NCI-H146 treated with DMSO at 0.1 percent for 48 hours (cell line): ENCODE measurements around the gene DTD2.
"Not testable (repeated sequence)": the region's sequence is repeated elsewhere in the genome, so short reads cannot be mapped to it uniquely, and the experiment has no call there.

ENCODE experiments used
- DNase-seq: peaks from one replicate; lab custom pipeline; 2025; ENCODE audit not compliant: unreplicated experiment; lab: John Stamatoyannopoulos, UW

Gene DTD2

DNA sequence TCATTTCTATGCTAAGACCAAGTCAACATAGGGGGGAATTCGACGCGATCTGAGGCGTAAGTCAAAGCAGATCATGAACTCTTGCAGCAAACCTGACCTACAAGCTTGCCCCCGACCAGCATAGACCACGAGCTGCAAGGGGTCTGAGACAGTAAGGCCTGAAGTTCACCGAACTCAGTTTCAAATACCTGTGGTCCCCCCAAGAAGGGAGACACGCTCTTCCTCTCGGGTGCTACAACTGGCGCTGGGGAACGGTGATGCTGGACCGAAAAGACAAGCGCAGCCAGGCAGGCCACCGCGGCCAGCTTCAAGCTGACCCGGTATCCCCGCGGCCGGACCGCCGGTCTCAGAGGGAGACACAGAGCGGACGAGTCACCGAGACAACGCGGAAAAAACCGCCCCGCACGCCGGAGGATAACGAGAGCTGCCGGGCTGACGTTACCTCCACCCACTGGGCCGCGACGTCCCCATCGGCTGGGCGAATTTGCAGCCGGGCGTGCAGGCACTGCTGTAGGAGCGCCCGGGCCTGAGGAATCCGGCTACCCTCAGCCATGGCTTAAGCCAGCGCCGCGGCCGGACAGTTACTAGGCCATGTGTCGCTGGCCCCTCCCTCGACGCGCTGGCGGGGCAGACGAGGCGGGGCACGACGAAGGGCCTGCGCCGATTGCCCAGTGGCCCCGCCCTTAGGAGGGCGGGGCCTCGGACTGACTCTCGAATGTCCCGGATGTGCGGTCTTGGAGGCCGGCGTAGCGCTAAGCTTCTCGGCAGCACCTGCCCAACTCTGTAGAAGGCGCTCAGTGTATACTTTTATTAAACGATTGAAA lies at the start of gene DTD2:
Gene DTD2 (minus strand): TSS at position 666 of the 824 bp plus-strand sequence. CDS start 113 bp downstream, at position 553.
- peak; percentile 71 for DNase-seq

DNA sequence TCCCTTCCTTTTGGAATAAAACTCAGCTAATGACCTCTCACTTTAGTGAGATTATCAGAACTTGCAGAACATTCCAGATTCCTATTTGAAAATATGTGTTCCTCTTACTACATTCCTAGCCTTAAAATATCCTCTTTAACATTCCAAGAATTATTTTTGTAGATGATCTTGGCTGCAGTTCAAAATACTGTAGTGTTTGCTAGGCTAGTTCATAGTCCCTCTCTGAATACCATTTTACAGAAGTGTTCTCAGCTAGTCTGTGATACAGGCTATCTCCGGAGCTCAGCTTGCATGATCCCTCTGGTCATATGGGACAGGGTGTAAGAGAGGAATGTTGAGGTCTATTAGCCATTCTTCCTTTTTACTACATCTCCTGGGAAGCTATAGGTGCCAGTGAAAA lies 48.1 kb upstream of the DTD2 start:
- DNase-seq = no peak

DNA sequence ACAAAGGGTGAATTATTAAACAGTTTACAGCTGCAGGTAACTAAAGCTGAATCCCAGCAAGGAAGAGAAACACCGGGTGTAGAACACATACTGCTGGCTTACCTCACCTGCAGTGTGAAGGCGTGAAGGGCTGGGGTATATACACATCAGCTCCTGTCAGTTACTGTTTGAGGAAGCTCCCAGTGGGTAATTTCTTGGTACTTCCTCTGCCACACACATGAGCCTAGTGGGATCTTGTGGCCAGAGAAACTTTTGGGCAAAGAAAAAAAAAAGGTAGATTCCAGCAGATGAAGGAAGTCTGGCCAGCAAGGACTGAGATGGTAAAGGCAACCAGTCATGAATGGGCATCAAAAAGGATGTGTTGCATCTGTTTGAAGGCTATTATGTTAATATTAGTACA lies 44.6 kb upstream of the DTD2 start:
- no peak for DNase-seq

DNA sequence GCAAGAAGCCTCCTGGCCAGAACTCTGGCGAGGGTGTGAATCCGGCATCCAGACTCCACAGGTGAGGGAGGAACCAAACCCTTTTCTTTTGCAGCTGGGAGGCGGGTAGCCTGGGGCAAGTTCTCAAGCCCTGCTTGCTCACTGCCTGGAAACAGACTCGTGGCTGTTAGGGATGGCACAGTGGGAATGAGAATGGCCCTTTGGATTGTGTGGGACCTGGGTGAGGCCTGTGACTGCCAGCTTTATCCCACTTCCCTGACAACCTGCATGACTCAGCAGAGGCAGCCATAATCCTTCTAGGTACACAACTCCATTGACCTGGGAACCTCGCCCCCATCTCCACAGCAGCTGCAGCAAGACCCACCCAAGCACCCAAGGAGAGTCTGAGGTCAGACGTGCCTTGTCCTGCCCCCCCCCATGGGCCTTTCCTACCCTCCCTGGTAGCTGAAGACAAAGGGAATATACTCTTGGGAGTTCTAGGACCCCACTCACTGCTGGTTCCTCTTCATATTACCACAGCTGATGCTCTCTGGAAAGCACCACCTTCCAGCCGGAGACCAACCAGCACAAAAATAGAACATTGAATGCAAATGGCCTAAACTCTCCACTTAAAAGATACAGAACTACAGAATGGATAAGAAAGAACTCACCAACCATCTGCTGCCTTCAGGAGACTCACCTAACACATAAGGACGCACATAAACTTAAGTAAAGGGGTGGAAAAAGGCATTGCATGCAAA lies 35.6 kb upstream of the DTD2 start:
- DNase-seq = no peak

DNA sequence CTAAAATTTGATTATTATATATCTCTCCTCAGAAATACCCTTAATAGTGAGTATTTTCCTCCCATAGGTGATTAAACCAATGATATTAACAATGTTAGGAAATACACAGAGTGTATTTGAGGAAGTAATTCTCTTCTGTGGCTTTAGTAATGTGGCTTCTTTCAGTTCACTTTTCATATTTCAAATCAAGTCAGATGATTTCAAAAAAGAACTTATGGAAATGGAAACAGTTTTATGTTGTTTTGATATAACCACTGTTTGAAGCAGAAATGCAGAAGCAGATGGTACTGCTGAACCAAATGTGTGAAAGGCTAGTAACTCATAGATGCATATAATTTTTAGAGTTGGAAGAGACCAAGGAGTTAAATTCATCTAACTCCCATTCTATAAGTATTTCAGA lies 32.4 kb upstream of the DTD2 start:
- no peak for DNase-seq

DNA sequence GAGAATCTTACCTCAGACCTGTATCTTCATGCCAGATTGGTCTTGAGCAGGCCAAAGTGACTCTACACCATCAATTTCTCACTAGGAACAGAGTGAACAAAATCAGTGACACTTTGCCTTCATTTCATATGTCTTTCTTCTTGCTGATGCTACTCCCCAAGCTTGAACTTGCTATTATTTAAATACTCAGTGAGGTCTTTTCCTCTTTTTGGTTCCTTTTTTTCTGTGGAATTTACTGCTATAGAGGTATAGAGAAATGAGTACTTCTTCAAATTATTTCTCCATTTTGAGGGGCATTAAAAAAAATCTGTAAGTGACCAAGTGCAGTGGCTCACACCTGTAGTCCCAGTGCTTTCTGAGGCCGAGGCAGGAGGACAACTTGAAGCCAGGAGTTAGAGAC lies 30.6 kb upstream of the DTD2 start, which contains the start of gene GPR33:
Gene GPR33 (minus strand): TSS at position 154 of the 400 bp plus-strand sequence. CDS start 4,074 bp downstream, outside the sequence.
- no peak for DNase-seq

DNA sequence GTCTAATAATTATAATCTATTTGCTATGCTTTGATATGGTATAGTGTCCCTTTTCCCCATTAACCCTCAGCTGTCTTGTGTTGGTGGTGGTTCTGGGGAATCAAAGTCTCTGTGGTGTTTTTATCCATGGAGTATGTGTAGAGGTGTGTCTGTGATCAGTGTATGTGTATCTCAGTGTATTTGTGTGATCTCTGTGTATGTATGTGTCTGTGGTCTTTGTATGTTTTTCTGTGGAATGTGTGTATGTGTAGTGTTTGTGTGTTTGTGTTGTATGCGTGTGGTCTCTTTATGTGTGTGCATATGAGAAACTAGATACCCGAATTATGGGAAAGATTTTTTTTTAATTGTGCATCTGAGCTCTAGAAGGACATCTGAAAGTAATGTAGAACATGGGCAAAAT lies 29.5 kb upstream of the DTD2 start:
- DNase-seq = no peak

DNA sequence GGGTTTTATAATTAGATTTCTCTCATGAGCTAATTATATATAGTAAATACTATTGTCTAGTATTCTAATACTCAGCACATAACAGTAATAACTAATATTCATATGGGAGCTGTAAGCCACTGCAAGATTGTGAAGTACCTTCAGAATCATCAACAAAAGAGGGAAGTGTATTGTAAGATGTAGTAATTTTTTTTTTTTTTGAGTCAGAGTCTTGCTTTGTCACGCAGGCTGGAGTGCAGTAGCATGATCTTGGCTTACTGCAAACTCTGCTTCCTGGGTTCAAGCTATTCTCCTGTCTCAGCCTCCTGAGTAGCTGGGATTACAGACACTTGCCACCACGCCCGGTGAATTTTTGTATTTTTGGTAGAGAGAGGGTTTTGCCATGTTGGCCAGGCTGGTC lies 27.4 kb upstream of the DTD2 start:
- DNase-seq = no peak

DNA sequence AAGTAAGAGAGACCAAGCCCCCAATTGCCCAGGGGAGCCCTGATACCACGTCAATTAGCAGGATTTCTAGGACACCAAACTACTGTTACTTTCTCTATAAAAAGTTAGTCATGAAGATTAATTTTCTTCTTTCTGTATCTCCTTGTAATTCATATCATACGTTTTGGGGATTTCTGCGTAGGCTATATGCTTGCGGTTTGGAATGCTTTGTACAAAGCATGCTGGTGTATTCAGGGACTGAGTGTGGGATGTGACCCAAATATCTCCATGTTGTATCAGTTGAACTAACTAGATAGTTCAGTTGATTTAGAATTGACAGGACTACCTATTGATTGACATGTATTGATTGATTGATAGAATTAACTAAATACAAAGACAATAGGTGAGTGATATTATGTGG lies 22.9 kb upstream of the DTD2 start:
- DNase-seq = no peak

DNA sequence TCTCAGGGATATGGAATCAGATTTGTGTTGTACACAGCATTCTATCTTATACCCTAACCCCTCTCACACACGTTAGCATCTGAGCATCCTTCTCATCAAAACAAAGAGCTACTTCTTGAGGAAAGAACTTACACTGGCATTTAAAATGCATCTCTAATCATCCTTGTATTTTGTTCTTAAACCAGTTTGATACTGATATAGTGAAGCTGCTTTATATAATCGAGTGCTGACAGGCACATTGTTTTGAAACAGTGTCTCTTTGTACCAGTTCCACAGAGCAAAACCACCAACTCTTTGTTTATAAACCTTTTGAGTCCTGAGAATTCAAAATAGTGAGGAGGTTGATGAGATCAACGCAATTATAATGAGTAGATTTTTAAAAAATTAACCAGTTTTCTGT lies 21.7 kb upstream of the DTD2 start:
- no peak for DNase-seq

DNA sequence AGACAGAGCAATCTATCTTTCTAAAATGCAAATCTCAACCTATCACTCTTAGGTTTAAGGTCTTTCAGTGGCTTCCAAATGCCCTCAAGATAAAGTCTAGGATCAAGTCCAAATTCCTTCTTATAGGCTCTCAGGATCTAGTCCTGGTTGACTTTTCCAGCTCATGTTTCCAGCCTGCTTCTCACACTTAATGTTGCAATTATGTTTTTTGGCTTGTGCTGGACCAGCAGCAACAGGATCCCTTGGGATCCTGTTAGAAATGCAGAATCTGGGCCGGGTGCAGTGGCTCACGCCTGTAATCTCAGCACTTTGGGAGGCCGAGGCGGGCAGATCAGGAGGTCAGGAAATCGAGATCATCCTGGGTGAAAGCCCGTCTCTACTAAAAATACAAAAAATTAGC lies 19.9 kb upstream of the DTD2 start:
- DNase-seq = no peak

DNA sequence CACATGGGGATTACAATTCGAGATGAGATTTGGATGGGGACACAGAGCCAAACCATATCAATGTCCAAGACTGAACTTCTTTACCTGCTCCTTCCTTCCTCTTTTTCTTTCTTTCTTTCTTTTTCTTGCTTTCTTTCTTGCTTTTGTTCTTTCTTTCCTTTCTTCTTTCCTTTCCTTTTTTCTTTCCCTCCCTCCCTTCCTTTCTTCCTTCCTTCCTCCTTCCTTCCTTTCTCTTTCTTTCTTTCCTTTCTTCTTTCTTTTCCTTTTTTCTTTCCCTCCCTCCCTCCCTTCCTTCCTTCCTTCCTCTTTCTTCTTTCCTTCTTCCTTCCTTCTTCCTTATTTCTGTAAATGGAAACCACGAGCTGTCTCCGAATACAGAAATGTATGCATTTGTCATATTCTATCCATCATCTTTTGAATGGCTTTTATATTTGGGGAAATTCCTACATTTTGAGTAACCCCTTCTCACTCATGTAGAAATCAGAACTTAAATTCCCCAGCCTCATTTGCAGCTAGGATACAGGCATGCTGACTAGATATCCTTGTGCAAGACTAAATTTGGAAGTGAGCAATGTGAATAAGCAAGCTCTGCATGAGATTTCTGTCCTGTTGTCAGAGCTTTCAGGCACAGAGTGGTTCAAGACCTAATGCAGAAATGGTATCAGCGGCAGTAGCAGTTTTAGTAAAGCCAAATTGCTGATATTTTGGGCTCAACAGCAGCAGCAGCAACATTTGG lies 19.0 kb upstream of the DTD2 start:
- DNase-seq = no peak

DNA sequence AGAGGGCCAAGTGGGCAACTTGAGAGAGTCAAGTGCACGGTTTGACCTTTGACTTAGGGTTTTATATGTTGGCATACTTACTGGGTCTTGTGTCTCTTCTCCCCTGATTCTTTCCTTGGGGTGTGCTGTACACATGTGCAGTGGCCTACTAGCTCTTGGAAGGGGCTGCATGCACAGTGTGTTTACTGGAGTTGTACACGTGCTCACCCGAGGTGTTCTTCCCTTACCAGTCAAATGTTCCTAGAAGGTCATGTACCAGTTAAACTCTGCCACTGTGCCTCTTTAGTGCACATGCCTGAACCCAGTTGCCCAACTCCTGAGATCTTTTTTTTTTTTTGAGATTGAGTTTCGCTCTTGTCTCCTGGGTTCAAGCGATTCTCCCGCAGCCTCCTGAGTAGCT lies 9.2 kb upstream of the DTD2 start:
- no peak for DNase-seq

DNA sequence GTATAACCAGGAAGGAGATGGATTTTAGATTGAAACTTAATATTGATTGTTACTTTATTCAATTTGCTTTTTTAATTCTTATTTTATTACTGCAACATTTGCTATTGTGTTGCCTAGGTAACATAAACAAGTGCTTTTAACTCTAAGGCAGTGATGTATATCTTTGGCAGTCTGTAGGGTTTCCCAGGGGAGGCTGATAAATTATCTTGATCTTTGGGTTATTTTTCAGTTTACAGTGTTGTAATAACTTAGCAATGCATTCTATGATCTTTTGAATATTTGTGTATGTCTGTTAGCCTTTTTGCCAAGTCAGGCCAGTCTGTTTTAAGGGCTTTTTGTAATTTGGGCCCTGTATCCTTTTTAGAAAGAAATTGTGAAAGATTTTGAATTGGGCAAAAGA lies 7.8 kb upstream of the DTD2 start:
- no peak for DNase-seq

DNA sequence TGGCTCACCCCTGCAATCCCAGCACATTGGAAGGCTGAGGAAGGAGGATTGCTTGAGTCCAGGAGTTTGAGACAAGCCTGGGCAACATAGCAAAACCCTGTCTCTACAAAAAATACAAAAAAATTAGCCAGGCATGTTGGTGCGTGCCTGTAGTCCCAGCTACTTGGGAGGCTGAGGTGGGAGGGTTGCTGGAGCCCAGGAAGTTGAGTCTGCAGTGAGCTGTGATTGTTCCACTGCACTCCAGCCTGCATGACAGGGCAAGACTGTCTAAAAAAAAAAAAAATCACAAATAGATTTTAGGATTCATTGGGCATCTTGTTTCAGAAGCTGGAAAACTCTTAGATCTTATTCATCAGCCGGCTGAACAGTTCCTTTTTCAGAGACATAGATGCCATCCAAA lies 5.1 kb upstream of the DTD2 start:
- not testable (repeated sequence) for DNase-seq

DNA sequence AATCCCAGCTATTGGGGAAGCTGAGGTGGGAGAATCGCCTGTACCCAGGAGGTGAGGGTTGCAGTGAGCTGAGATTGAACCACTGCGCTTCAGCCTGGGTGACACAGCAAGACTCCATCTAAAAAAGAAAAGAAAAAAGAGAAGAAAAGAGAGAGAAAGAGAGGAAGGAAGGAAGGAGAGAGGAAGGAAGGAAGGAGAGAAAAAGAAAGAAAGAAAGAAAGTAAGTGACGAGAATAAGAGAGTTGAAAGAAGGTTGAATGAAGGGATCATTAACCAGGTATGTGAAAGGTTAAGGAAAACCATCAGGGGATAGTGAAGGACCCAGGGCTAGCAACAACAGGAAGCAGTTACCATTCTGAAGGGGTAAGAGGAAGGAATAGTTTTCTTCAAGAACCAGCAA lies 4.2 kb upstream of the DTD2 start:
- no peak for DNase-seq

DNA sequence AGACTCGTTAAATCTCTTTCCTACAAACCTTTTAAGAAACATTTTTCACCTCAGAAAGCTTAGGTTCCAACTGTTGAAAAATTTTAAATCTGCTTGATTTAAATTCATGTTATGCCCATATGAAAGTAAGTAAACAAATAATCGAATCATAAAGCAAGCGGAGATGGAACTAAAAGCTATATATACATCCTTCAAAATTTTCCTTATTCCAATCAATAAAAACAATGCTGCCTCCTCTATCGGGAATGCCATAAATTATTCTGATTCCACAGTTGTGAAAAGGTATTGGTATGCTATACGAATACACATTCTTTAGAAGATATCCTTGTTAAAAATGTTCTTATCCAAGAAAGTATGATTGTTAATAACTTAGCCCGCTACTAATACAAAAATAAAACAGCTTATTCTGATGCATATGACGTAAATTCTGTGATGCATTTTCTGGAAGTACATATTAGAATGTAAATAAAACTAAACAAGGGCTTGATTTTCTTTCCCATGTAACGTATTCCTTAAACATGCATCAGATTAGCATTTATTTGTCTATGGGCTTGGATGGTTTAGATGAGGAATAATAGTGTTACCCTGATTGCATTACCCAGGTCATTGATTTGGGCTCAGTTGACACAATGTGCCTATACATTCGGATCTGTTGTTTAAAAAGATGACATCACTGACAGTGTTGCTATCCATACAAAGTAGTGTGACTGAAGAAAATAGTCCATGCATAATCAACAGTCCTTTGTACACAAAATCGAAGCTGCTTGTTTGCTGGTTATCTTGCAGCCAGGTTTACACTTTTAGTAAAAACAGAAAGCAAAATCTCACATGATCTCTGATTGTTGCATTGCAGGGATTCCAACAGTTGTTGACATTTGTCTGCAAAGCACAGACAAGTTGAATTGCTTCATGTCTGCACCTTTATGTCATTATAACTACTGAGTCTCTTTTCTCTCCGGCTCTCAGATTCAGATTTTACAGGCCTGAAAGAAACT lies 656 bp upstream of the DTD2 start:
- DNase-seq = peak; percentile 5

DNA sequence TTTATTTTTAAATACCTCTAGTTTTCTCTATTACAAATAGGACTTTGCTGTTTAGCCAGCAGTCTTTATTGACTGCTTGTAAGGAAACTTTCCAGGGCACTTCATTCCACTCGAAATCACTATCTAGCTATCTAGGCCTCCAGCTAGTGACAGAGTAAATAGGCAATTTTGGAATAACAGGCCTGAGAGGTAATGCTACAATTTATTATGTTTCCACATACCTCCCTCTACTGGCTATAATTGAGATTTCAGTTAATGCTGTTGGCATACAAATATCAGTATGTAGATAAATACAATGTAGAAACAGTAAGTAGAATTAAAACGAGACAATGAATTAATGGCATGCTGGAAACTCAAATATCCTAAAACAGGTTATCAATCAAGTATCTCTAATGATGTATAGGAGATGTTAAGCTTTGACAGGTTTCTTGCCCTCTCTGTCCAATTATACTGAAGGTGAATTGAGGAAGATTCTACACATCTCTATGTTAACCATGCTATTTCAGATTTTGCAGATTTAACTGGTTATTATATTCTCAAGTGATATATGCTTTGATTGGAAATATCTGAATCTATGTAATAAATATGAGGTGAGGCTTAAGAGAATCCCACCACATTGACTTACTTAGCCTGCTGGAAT lies 7.2 kb downstream of the DTD2 start:
- DNase-seq = peak; percentile 1

DNA sequence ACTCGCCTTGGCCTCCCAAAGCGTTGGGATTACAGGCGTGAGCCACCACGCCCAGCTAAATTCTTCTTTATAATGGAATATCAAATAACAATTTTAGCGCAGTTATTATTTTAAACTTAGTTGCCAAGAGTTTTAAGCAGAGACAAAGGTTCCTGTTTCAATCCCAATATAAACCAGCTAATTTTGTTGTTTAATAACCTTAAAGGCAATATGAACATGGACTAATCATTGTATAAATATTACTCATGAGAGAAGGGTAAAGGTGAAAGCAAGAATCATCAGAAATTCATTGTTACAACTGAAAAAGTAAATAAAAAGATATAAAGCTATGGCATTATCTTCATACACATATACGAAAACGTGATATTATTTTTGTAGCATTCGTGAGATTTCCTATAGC lies 8.2 kb downstream of the DTD2 start:
- no peak for DNase-seq

DNA sequence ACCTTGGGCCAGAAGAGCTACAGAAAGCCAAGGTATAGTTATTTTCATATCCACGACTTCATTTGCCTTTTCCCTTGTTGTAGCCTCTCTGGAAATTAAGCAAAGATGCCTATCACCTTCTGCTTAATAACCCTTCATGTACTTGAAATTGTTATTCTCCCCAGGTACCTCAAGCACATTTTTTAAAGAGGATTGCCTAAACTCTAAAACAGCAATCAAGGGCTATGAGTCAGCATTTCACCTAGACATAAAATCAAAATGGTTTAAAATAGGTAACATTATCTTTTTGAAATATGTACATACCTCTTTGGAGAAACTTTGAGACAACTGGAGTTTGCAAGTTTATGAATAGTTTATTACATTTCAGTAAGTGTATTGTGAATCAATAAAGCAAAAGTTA lies 11.6 kb downstream of the DTD2 start:
- DNase-seq = no peak
